ENCODE data around the gene NSD2.
"Not testable (repeated sequence)": the region's sequence is repeated elsewhere in the genome, so short reads cannot be mapped to it uniquely, and the experiment has no call there.

The NSD2 gene

GRCh38 chr4:1899149-1900086, 28.2 kb downstream of the NSD2 start:
- DNase-seq = peak; percentile 78

- no peak for DNase-seq
These were observed 28.9 kb downstream of the NSD2 start for GRCh38 chr4:1900087-1900433.

GRCh38 chr4:1900624-1901023, 29.4 kb downstream of the NSD2 start:
- DNase-seq = no peak

- DNase-seq = no peak
These were observed 29.9 kb downstream of the NSD2 start for GRCh38 chr4:1901127-1901526.

- DNase-seq = no peak
These were observed 31.1 kb downstream of the NSD2 start for GRCh38 chr4:1902243-1902642.

- no peak for DNase-seq
These were observed 31.8 kb downstream of the NSD2 start for GRCh38 chr4:1903035-1903434.

GRCh38 chr4:1904042-1904441, 32.8 kb downstream of the NSD2 start:
- DNase-seq = no peak

GRCh38 chr4:1907848-1908525, 36.8 kb downstream of the NSD2 start:
- no peak for DNase-seq

- DNase-seq = not testable (repeated sequence)
These were observed 38.5 kb downstream of the NSD2 start for GRCh38 chr4:1909696-1910095.

- peak; percentile 63 for DNase-seq
These were observed 39.5 kb downstream of the NSD2 start for GRCh38 chr4:1910643-1911042.

GRCh38 chr4:1911316-1911715, 40.1 kb downstream of the NSD2 start:
- not testable (repeated sequence) for DNase-seq

- DNase-seq = no peak
These were observed 51.6 kb downstream of the NSD2 start for GRCh38 chr4:1922821-1923220.

GRCh38 chr4:1927675-1928074, 56.5 kb downstream of the NSD2 start:
- DNase-seq = peak; percentile 19

GRCh38 chr4:1928356-1929239, 57.4 kb downstream of the NSD2 start:
- peak; percentile 25 for DNase-seq

- DNase-seq = no peak
These were observed 61.5 kb downstream of the NSD2 start for GRCh38 chr4:1932736-1933135.

GRCh38 chr4:1933700-1934099, 62.5 kb downstream of the NSD2 start:
- no peak for DNase-seq

GRCh38 chr4:1937550-1937949, 66.4 kb downstream of the NSD2 start:
- no peak for DNase-seq

- no peak for DNase-seq
These were observed 66.8 kb downstream of the NSD2 start for GRCh38 chr4:1938027-1938426.

- peak; percentile 77 for DNase-seq
These were observed 68.7 kb downstream of the NSD2 start for GRCh38 chr4:1939664-1940509.

GRCh38 chr4:1940566-1940965, 69.4 kb downstream of the NSD2 start:
- DNase-seq = no peak

- DNase-seq = no peak
These were observed 72.7 kb downstream of the NSD2 start for GRCh38 chr4:1943928-1944327.
